ENCODE results near the gene PHF3. TPM values are rescaled to one million over a fixed set of nuclear protein-coding genes. Genes with fewer than 3 reads are reported as not detected.

The PHF3 gene
- total RNA-seq, 2 donors from 2014 or later = 68.2 to 72.5 TPM

DNA sequence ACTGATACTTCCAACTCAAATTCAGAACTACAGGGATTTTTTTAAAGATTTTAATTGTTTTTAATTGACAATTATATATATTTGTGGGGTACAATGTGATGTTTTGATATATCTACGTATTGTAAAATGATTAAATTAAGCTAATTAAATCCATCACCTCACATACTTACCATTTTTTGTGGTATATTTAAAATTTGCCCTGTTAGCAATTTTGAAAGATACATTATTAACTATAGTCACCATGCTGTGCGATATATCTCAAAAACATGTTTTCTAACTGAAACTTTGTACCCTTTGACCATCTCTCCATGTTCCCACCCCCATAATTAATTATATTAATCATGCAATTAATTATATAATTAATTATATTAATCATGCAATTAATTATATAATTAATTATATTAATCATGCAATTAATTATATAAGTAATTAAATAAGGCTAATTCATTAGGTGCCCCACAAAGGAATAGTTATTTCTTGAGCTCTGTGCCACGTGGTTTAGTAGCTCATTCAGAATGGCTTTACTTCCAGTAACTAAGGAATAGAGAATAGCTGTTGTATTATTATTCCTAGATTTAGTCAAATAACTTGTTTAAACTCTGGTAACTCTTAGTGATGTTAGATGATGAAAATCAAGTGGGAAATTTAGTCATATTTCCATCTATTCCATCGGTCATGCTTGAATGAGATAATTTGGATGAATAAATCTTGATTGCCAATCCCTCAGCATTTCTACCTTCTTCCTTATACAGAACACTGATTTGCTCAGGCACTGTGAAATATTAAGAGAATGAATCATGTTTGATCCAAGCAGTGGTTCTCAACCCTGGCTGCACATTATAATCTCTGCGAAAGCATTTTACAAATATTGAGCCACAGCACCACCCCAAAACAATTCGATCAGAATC is 38.2 kb upstream of the PHF3 start:
- H3K27ac Mint-ChIP-seq = no peak overlapping the region
- peaks cover 7% of the 10 kb centered on the region for H3K4me1 Mint-ChIP-seq
- peak overlapping the region; percentile 68 for H3K4me3 Mint-ChIP-seq
- peaks cover 5% of the 10 kb centered on the region for H3K27me3 Mint-ChIP-seq (ENCODE audit: insufficient read depth)
- Histone ChIP-seq H3K4me3 (ENCODE audit: low read length) (peak overlapping the region; percentile 79), H3K36me3 (ENCODE audit: control insufficient read depth, insufficient read depth, low read length) (no peaks in the 10 kb centered on the region), H3K27me3 (ENCODE audit: control insufficient read depth, insufficient read depth, low read length, poor library complexity, severe bottlenecking) (no peaks in the 10 kb centered on the region), H3K4me1 (ENCODE audit: control insufficient read depth, insufficient read depth, low read length) (no peaks in the 10 kb centered on the region), H3K9ac (ENCODE audit: extremely low read depth, low read length, poor library complexity, severe bottlenecking) (no peak overlapping the region), H3K9me3 (ENCODE audit: control insufficient read depth, low read length) (no peaks in the 10 kb centered on the region), H3K27ac (ENCODE audit: low read depth, low read length) (no peak overlapping the region)
- no peaks in the 10 kb centered on the region for H3K9me3 Mint-ChIP-seq
- TF ChIP-seq CTCF (conservative IDR thresholded peaks at IDR 0.05) = no peak
- DNase-seq = no peak
- WGBS, 2 experiments (ENCODE audit: insufficient coverage in 1 of 2, insufficient read length in 1 of 2) = 56 to 60% methylated on average over 1 to 4 of the region's 6 CpGs
- H3K36me3 Mint-ChIP-seq (ENCODE audit: low read depth) = no peaks in the 10 kb centered on the region

DNA sequence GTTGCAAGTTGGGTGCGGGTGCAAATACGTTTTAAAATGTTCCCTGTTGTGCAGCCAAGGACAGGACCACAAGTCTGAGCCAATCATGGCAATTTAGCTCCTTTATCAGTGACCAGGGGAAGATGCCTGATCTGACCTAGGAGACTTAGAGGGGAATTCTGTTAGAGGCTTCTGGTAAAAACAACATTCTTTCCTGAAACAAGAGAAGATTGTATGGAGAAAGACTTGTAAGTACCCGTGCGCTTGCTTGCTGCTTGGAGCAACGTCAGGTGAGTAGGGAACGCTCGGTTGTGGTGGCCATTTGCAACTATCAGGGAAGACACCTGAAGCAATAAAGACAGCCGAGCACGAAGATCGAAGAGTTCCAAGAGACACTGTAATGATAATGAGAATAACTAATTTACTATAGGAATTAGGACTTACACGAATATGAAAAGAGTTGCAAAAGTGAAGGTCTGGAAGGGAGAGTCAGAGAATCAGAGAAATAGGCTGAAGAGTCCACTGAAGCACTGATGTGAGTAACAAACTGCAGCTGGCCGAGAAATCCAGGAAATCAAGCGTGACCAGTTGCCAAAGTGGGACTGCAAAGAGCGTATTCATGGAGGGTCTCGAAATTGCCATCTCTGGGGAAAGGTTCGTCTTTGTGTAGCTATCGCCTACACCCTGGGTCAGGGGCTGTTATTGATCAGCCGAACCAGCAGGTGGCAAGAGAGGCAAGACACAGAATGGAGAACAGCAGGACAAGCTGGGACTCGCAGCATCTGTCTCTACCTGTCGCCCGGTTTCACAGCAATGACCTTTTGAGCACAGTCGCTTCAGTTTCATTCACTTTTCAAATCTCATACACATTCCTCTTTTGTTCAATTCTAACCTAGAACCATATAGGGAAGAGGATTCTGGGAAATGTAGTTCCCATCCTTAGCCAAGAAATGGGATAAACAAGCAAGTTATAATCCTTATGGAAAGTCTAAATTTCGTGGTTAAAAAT is 37.3 kb upstream of the PHF3 start:
- H3K36me3 Mint-ChIP-seq (ENCODE audit: low read depth) = no peaks in the 10 kb centered on the region
- H3K27ac Mint-ChIP-seq = peak overlapping the region; percentile 57
- peak overlapping the region; percentile 68 for H3K4me3 Mint-ChIP-seq
- TF ChIP-seq CTCF (conservative IDR thresholded peaks at IDR 0.05) = peak; percentile 92
- peak overlapping the region; percentile 11 for H3K9ac ChIP-seq (ENCODE audit: extremely low read depth, low read length, poor library complexity, severe bottlenecking)
- no peaks in the 10 kb centered on the region for H3K36me3 ChIP-seq (ENCODE audit: control insufficient read depth, insufficient read depth, low read length)
- H3K9me3 ChIP-seq (ENCODE audit: control insufficient read depth, low read length) = no peaks in the 10 kb centered on the region
- 12 to 17% methylated on average over 16 to 23 of the region's 23 CpGs for WGBS, 2 experiments (ENCODE audit: insufficient coverage in 1 of 2, insufficient read length in 1 of 2)
- H3K27me3 Mint-ChIP-seq (ENCODE audit: insufficient read depth) = peaks cover 5% of the 10 kb centered on the region
- H3K4me1 ChIP-seq (ENCODE audit: control insufficient read depth, insufficient read depth, low read length) = no peaks in the 10 kb centered on the region
- peak overlapping the region; percentile 79 for H3K4me3 ChIP-seq (ENCODE audit: low read length)
- no peak overlapping the region for H3K27ac ChIP-seq (ENCODE audit: low read depth, low read length)
- DNase-seq = peak; percentile 90
- H3K27me3 ChIP-seq (ENCODE audit: control insufficient read depth, insufficient read depth, low read length, poor library complexity, severe bottlenecking) = no peaks in the 10 kb centered on the region
- no peaks in the 10 kb centered on the region for H3K9me3 Mint-ChIP-seq
- H3K4me1 Mint-ChIP-seq = peaks cover 7% of the 10 kb centered on the region

DNA sequence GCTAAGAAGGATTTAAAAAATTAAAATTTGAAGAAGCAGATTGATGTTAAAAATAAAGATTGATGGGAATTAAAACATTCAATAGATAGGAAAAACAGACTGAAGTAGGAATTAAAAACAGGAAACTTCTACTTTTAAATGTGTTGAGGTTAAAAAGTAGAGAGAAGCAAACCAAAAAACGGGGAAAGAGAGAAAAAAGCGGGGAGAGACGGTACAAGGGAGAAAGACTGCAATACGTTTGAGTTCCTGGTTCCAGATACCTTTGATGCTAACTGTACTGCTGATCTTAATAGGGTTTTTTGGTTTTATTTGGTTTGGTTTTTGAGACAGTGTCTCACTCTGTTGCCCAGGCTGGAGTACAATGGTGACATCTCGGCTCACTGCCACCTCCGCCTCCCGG is 36.4 kb upstream of the PHF3 start:
- Histone ChIP-seq H3K4me1 (ENCODE audit: control insufficient read depth, insufficient read depth, low read length) (no peaks in the 10 kb centered on the region), H3K9me3 (ENCODE audit: control insufficient read depth, low read length) (no peaks in the 10 kb centered on the region), H3K27ac (ENCODE audit: low read depth, low read length) (no peak overlapping the region), H3K4me3 (ENCODE audit: low read length) (no peak overlapping the region), H3K36me3 (ENCODE audit: control insufficient read depth, insufficient read depth, low read length) (no peaks in the 10 kb centered on the region), H3K9ac (ENCODE audit: extremely low read depth, low read length, poor library complexity, severe bottlenecking) (no peak overlapping the region), H3K27me3 (ENCODE audit: control insufficient read depth, insufficient read depth, low read length, poor library complexity, severe bottlenecking) (no peaks in the 10 kb centered on the region)
- Mint-ChIP-seq H3K4me1 (peaks cover 7% of the 10 kb centered on the region), H3K9me3 (no peaks in the 10 kb centered on the region), H3K36me3 (ENCODE audit: low read depth) (no peaks in the 10 kb centered on the region), H3K27me3 (ENCODE audit: insufficient read depth) (peaks cover 5% of the 10 kb centered on the region), H3K4me3 (no peak overlapping the region), H3K27ac (no peak overlapping the region)
- TF ChIP-seq CTCF (conservative IDR thresholded peaks at IDR 0.05) = no peak
- WGBS, 2 experiments (ENCODE audit: insufficient coverage in 1 of 2, insufficient read length in 1 of 2) = 90% methylated on average over 7 of the region's 7 CpGs
- no peak for DNase-seq
